Body of pancreas (tissue), 4 donors: ENCODE results near the gene CFAP61. TPM values are rescaled to one million over a fixed set of nuclear protein-coding genes. Genes with fewer than 3 reads are reported as not detected.

Experiments used
- ATAC-seq: fragments of 150-250 bp; one replicate; pipeline ENCODE4 v1.9.1; 2016
- DNase-seq, 4 donors: peaks; one replicate each; pipeline ENCODE4 v3.0.0-alpha.2; 2019
- H3K27ac ChIP-seq, 4 donors: fragments of 200-600 bp; sonication (generic); 1 replicate in 3 of 4; 2 replicates in 1 of 4; pipeline versions ENCODE4 v1.5.1 to v1.6.1; 2016 to 2019; ENCODE audit warnings: mild to moderate bottlenecking in 1 of 4, mixed read lengths in 1 of 4, moderate library complexity in 1 of 4
- H3K27me3 ChIP-seq, 2 donors: fragments of 200-600 bp; sonication (generic); one replicate each; pipeline ENCODE4 v1.6.0; 2016; ENCODE audit warnings: mild to moderate bottlenecking in 1 of 2
- H3K36me3 ChIP-seq, 2 donors: fragments of 200-600 bp; sonication (generic); replicated peaks in 1 of 2; 2 replicates each; pipeline ENCODE4 v1.5.1; 2016; ENCODE audit warnings: low read depth in 2 of 2; ENCODE audit not compliant: insufficient read depth in 1 of 2
- H3K4me1 ChIP-seq: fragments of 200-600 bp; sonication (generic); one replicate; pipeline ENCODE4 v1.6.0; 2016
- H3K4me3 ChIP-seq, 2 donors: fragments of 200-600 bp; sonication (generic); 1 replicate in 1 of 2; 2 replicates in 1 of 2; pipeline ENCODE4 v1.5.1; 2016 to 2019
- H3K9me3 ChIP-seq, 3 donors: fragments of 200-600 bp; sonication (generic); 1 replicate in 2 of 3; 2 replicates in 1 of 3; pipeline ENCODE4 v1.5.1; 2016
- CTCF ChIP-seq, 7 experiments: fragments of 450-650 bp in 4 of 7; fragments of 200-600 bp in 3 of 7; sonication (generic) in 3 of 7; IDR thresholded peaks; one replicate each; pipeline ENCODE4 v1.5.1; 2016 to 2019; ENCODE audit warnings: antibody characterized with exemption in 7 of 7
- POLR2A ChIP-seq, 3 donors: fragments of 450-650 bp; IDR thresholded peaks; one replicate each; pipeline ENCODE4 v1.6.1; 2016; ENCODE audit warnings: antibody characterized with exemption in 3 of 3, mild to moderate bottlenecking in 2 of 3
- WGBS, 2 donors: methylation state at CpG; one replicate each; pipeline ENCODE4 v1.1.5; 2017; 5-methylcytosine and 5-hydroxymethylcytosine counted together
- intact Hi-C: fragments of 100-400 bp; cut with DNase I; formaldehyde crosslinking; loops from one replicate; pipeline ENCODE4 v1.15.1; 2023
- total RNA-seq, 2 donors: library from RNA; depleted of rRNA; stranded (reverse); fragments of >200 nt; gene quantifications; one replicate each; pipeline ENCODE4 v1.1.0, GENCODE V29; 2016

CFAP61 gene
- total RNA-seq, 2 donors from 2014 or later, result 0.52 TPM; not detected in 1

- intact Hi-C loops, result no loop called here
- Histone ChIP-seq H3K27ac (no peak overlapping the region), H3K4me1 (peaks cover 41% of the 10 kb centered on the region), H3K4me3 (no peak overlapping the region), H3K27me3 (peaks cover 0 to 28% of the 10 kb centered on the region in 2 donors), H3K9me3 (no peaks in the 10 kb centered on the region), H3K36me3 (no peaks in the 10 kb centered on the region)
- no peak for TF ChIP-seq CTCF (IDR thresholded peaks at IDR 0.05)
- no peak for TF ChIP-seq POLR2A (IDR thresholded peaks at IDR 0.05)
- 3 to 5% methylated on average over 44 to 63 of the region's 63 CpGs for WGBS, 2 donors
- DNase-seq (no peak), ATAC-seq (no peak)
Observed at GRCh38 chr20:20366876-20367574, 314.7 kb downstream of the CFAP61 start.

GRCh38 chr20:20367575-20368417, 315.5 kb downstream of the CFAP61 start, which contains the start of gene INSM1:
Gene INSM1 (plus strand): TSS chr20:20368104. CDS start chr20:20368268, 164 bp downstream.
- 1 to 7% methylated on average over 15 to 68 of the region's 108 CpGs for WGBS, 2 donors
- peaks cover 0 to 28% of the 10 kb centered on the region in 2 donors for H3K27me3 ChIP-seq
- H3K9me3 ChIP-seq, result no peaks in the 10 kb centered on the region
- no peaks in the 10 kb centered on the region for H3K36me3 ChIP-seq
- H3K4me3 ChIP-seq, result no peak within 1 kb of the TSS
- no peak within 1 kb of the TSS for H3K27ac ChIP-seq
- no peak for TF ChIP-seq CTCF (IDR thresholded peaks at IDR 0.05)
- TF ChIP-seq POLR2A (IDR thresholded peaks at IDR 0.05), result no peak
- peaks cover 41% of the 10 kb centered on the region for H3K4me1 ChIP-seq
- DNase-seq, result no peak
- ATAC-seq, result peak; percentile 17
- intact Hi-C loops, result no loop called here

GRCh38 chr20:20368418-20369249, 316.3 kb downstream of the CFAP61 start:
- ATAC-seq (peak; percentile 10), DNase-seq (no peak)
- intact Hi-C loops, result no loop called here
- Histone ChIP-seq H3K27ac (no peak overlapping the region), H3K9me3 (no peaks in the 10 kb centered on the region), H3K27me3 (peaks cover 0 to 23% of the 10 kb centered on the region in 2 donors), H3K4me3 (no peak overlapping the region), H3K4me1 (peaks cover 38% of the 10 kb centered on the region), H3K36me3 (no peaks in the 10 kb centered on the region)
- WGBS, 2 donors, result 1% methylated on average over 89 of the region's 130 CpGs; no CpG with 5 or more reads in 1 of the 2 donors
- no peak for TF ChIP-seq CTCF (IDR thresholded peaks at IDR 0.05)
- no peak for TF ChIP-seq POLR2A (IDR thresholded peaks at IDR 0.05)

GRCh38 chr20:20369250-20370093, 317.1 kb downstream of the CFAP61 start:
- no peak overlapping the region for H3K4me3 ChIP-seq
- no peaks in the 10 kb centered on the region for H3K9me3 ChIP-seq
- H3K4me1 ChIP-seq, result peaks cover 29% of the 10 kb centered on the region
- WGBS, 2 donors, result 3% methylated on average over 6 to 72 of the region's 86 CpGs
- no peaks in the 10 kb centered on the region for H3K36me3 ChIP-seq
- intact Hi-C loops, result no loop called here
- H3K27ac ChIP-seq, result no peak overlapping the region
- DNase-seq, result peak in 3 of 4 donors; percentile 26 to 58 (median 43)
- H3K27me3 ChIP-seq, result peaks cover 0 to 14% of the 10 kb centered on the region in 2 donors
- ATAC-seq, result peak; percentile 43
- peak in 1 of 7 experiments; percentile 6 for TF ChIP-seq CTCF (IDR thresholded peaks at IDR 0.05)
- TF ChIP-seq POLR2A (IDR thresholded peaks at IDR 0.05), result peak in 1 of 3 donors; percentile 19
